GM12873 (cell line): ENCODE results near the gene SUGP2.

Source experiments
- TF ChIP-seq, protein P1 (sequence below): IDR thresholded peaks from 2 replicates; pipeline ENCODE4 v1.5.1; 2012; ENCODE audit warnings: low read depth, mild to moderate bottlenecking, moderate library complexity, low read length, control low read depth; ENCODE audit not compliant: insufficient read depth; ENCODE audit errors: missing control alignments

SUGP2 gene

GRCh38 chr19:18987456-18987855 lies 45.9 kb downstream of the SUGP2 start:
- TF ChIP-seq, protein P1, sequence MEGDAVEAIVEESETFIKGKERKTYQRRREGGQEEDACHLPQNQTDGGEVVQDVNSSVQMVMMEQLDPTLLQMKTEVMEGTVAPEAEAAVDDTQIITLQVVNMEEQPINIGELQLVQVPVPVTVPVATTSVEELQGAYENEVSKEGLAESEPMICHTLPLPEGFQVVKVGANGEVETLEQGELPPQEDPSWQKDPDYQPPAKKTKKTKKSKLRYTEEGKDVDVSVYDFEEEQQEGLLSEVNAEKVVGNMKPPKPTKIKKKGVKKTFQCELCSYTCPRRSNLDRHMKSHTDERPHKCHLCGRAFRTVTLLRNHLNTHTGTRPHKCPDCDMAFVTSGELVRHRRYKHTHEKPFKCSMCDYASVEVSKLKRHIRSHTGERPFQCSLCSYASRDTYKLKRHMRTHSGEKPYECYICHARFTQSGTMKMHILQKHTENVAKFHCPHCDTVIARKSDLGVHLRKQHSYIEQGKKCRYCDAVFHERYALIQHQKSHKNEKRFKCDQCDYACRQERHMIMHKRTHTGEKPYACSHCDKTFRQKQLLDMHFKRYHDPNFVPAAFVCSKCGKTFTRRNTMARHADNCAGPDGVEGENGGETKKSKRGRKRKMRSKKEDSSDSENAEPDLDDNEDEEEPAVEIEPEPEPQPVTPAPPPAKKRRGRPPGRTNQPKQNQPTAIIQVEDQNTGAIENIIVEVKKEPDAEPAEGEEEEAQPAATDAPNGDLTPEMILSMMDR = no peak

DNA sequence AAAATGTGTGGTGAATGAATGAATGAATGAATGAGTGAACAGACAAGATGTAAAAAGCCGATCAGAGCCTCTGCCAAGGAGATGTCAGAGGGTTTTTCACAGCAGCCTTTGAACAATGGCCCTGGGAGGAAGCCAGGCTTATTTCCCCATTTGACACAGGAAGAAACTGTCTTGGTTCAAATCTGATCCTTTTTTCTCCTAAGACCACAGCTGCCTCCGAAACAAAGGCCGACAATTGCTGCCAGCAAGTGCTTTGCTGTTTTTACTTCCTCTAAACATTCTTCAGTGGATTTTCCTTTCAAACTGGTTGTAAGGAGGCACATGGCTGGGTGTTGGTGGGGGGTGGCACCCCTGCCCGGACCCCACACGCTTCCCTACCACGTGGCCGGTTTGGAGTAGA lies 48.1 kb downstream of the SUGP2 start:
- TF ChIP-seq, protein P1 = no peak

DNA sequence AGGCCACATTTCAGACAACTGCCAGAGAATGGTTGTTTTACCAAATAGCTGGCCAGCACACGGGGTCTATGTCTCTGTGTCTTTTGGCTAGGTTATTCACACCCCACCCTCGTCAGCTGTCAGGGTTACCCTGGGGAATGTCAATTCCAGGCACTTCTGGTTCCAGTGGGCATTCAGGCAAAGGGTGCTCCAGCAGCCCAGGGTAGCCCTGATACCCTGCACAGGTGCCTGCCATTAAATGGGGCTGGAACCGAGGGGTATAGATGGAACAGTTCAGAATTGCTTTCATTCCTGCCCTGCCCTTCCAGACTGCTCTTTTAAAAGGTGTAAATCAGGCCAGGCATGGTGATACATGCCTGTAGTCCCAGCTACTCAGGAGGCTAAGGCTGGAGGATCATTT lies 49.1 kb downstream of the SUGP2 start:
- TF ChIP-seq, protein P1 = no peak

DNA sequence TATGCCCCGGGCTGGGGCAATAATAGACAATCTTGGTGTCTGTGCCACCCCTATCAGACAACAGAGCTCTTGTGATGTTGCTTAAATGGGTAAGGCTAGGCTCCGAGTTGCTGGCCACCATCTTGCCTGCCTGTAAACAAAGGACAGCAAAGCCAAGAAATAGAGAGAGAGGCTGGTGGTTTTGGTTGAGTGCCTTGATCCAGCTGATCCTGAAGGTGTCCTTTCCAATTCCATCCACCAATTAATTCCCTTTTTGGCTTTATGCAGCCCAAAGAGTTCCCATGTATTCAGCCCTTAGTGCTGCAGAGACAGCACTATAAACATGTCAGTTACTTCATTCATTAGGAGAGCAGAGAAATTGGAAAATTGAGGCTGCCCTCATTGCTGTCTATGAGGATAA lies 50.6 kb downstream of the SUGP2 start:
- TF ChIP-seq, protein P1 = no peak

- TF ChIP-seq, protein P1 = no peak
Measured at GRCh38 chr19:18980432-18981020, 52.8 kb downstream of the SUGP2 start.

- TF ChIP-seq, protein P1 = no peak
Measured at GRCh38 chr19:18978616-18979015, 54.7 kb downstream of the SUGP2 start.

- TF ChIP-seq, protein P1 = no peak
Measured at GRCh38 chr19:18975869-18976268, 57.4 kb downstream of the SUGP2 start.
